ENCODE data around the gene MRPS14.

Gene MRPS14

GRCh38 chr1:174982971-174983689 is 40.1 kb downstream of the MRPS14 start:
- peak in 1 of 2 donors; percentile 17 for ATAC-seq

- peak; percentile 83 to 85 for ATAC-seq
These were observed 46.7 kb downstream of the MRPS14 start for GRCh38 chr1:174976436-174977108.

DNA sequence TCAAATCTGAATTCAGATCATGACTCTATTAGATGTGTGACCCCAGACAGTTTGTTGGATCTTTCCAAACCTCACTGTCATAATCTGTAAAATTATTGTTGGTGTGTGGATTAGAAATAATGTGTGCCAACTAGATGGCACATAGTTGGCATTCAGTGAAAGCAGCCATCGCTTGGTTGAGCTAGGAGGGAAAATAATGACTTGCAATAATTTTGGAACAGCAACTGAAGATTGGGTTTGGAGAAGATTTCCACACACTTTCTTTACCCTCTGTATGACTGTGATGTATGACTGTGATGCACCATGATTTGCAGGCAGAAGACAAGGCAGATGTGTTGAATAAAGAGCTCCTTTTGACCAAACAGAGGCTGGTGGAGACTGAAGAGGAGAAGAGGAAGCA is 47.5 kb downstream of the MRPS14 start:
- ATAC-seq = no peak

DNA sequence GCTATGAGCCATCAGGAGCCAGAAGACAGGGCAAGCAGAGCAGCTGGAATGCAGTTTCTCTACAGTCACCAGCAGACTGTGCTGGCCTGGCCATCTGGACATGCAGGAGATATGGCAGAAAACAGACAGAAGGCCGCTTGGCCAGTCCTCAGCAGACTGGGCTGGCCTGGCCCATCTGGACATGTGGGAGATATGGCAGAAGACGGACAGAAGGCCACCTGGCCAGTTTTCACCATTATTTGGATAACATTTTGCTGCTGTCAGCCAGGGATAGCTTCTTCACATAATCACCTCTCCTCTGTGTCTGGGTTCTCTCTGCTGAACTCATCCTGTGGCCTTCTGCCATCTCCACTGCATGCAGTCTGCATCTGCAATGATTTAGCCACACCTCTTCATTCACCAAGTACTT is 48.5 kb downstream of the MRPS14 start:
- no peak for ATAC-seq

DNA sequence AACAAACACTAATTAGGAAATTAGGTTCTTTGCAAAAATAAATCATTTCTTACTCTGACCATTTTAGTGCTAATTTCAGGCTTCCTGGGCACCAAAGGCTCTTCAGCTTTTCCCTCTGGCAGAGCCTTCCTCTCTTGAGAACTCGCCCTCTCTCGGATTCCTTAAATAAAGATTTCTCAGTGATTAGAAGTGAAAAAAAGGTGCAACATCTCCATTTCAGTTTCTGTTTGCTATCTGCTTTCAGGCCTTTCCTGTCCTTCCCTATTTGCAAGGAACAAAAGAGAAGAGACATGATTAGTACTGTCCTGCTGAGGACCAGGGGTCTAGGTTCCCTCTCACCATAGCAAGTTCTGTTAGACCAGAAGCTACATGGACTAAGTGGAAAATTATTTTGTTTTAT is 51.3 kb downstream of the MRPS14 start:
- ATAC-seq = no peak

DNA sequence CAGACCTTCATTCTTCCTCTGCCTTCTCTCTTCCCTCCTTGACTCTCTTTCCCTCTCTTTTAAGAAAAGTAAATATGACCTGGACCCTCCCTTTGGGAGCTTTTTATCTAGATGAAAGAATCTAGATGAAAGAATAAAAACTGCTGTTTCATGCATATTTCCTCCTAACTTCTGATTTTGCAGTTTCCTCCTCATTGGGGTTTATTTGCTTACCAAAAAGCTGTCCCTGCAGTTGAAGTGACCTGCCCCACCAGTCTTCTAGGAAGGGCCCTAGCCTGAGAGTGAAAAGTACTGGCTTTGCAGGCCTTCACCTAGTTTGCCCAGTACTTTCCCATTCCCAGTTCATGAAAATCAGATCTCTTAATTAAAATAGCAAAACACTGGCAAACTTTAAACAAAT is 51.8 kb downstream of the MRPS14 start:
- ATAC-seq = no peak

GRCh38 chr1:174969977-174970376 is 53.2 kb downstream of the MRPS14 start:
- ATAC-seq = peak in 1 of 2 donors; percentile 11

GRCh38 chr1:174968750-174969244 is 54.4 kb downstream of the MRPS14 start:
- peak; percentile 69 to 72 for ATAC-seq

DNA sequence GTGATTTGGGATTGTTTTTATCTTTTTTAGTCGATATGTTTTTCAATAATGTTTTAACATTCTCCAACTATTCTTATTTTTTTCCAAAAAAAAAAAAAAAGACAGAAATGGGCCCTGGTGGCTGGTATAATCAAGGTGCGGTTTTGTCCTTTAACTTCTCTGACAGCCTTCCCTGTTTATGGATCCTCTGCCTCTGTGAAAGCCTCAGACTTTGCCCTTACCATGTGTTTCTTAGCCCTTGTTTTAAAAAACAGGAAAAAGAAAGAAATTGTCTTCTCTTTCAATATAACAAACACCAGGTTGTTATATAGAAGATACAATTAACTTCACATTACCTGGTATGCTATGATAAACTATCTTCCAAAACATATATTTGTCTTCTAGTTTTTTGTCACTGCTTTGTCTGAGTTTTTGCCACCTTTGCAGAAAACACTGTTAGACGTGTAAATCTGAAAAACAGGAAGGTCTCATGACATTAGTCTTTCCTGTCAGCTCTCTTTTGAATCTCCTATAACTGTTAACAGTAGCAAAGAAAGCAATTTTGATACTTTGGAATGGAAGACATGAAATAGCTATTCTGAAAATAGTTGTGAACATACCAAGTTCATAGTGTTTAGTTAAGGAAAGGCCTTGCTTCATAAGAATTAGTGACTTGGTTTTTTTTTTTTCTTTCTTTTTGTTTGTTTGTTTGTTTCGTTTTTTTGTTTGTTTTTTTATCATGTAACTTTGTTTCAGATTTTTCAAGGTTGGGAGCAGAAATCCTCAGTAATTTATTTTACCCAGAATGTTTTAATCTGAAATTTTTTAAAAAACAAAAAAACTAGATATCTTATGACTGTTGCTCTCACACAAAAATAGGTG is 55.1 kb downstream of the MRPS14 start:
- ATAC-seq = no peak

- ATAC-seq = no peak
These were observed 57.1 kb downstream of the MRPS14 start for GRCh38 chr1:174966008-174966572.

GRCh38 chr1:174965362-174966007 is 57.7 kb downstream of the MRPS14 start:
- no peak for ATAC-seq

DNA sequence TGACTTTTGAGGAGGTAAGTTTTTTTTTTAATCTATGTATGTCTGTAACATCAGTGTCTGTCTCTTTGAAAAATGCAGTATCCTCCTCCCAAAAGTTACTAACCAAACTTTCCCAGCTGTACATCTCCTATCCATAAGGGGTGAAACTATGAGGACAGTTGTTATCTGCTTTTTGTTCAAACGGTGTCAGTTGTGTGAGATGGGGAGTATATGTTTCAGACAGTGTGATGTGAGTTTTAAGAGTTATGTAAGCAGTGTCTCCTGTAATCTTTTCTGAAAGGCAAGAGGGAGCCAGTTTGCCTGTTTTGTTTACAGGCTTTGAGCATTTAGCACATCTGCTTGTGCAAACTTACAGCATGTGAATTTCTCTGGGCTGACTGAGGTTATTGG is 58.3 kb downstream of the MRPS14 start:
- ATAC-seq = peak; percentile 10 to 15

GRCh38 chr1:174964261-174964971 is 58.8 kb downstream of the MRPS14 start:
- peak; percentile 81 for ATAC-seq

- ATAC-seq = no peak
These were observed 59.6 kb downstream of the MRPS14 start for GRCh38 chr1:174963529-174964125.
